Measurements from ENCODE around the gene DHRS7. TPM values are rescaled to one million over a fixed set of nuclear protein-coding genes. Genes with fewer than 3 reads are reported as not detected.

The DHRS7 gene
- total RNA-seq, 1 donor from 2014 or later = 202 TPM

GRCh38 chr14:60188696-60189095 is 23.5 kb upstream of the DHRS7 start:
- no peak overlapping the region for H3K4me3 ChIP-seq (ENCODE audit: low read depth, low read length)
- no peaks in the 10 kb centered on the region for H3K27me3 ChIP-seq (ENCODE audit: control insufficient read depth, insufficient read depth, low read length)
- no peaks in the 10 kb centered on the region for H3K36me3 ChIP-seq (ENCODE audit: control insufficient read depth, insufficient read depth, low read length)
- FAIRE-seq (no peak), DNase-seq (ENCODE audit: low read depth) (no peak)
- TF ChIP-seq CTCF (IDR thresholded peaks at IDR 0.05; ENCODE audit: insufficient read depth, low read length, severe bottlenecking) = no peak

GRCh38 chr14:60188115-60188514 is 22.9 kb upstream of the DHRS7 start:
- Histone ChIP-seq H3K27me3 (ENCODE audit: control insufficient read depth, insufficient read depth, low read length) (no peaks in the 10 kb centered on the region), H3K4me3 (ENCODE audit: low read depth, low read length) (no peak overlapping the region), H3K36me3 (ENCODE audit: control insufficient read depth, insufficient read depth, low read length) (no peaks in the 10 kb centered on the region)
- no peak for DNase-seq (ENCODE audit: low read depth)
- FAIRE-seq = no peak
- TF ChIP-seq CTCF (IDR thresholded peaks at IDR 0.05; ENCODE audit: insufficient read depth, low read length, severe bottlenecking) = no peak

- Histone ChIP-seq H3K36me3 (ENCODE audit: control insufficient read depth, insufficient read depth, low read length) (no peaks in the 10 kb centered on the region), H3K4me3 (ENCODE audit: low read depth, low read length) (no peak overlapping the region), H3K27me3 (ENCODE audit: control insufficient read depth, insufficient read depth, low read length) (no peaks in the 10 kb centered on the region)
- TF ChIP-seq CTCF (IDR thresholded peaks at IDR 0.05; ENCODE audit: insufficient read depth, low read length, severe bottlenecking) = no peak
- FAIRE-seq (no peak), DNase-seq (ENCODE audit: low read depth) (no peak)
Observed at GRCh38 chr14:60184905-60185555, 19.8 kb upstream of the DHRS7 start.

GRCh38 chr14:60184146-60184904 is 19.1 kb upstream of the DHRS7 start:
- no peak for FAIRE-seq
- Histone ChIP-seq H3K4me3 (ENCODE audit: low read depth, low read length) (peak overlapping the region; percentile 17), H3K36me3 (ENCODE audit: control insufficient read depth, insufficient read depth, low read length) (no peaks in the 10 kb centered on the region), H3K27me3 (ENCODE audit: control insufficient read depth, insufficient read depth, low read length) (no peaks in the 10 kb centered on the region)
- TF ChIP-seq CTCF (IDR thresholded peaks at IDR 0.05; ENCODE audit: insufficient read depth, low read length, severe bottlenecking) = peak; percentile 25
- peak; percentile 65 for DNase-seq (ENCODE audit: low read depth)

GRCh38 chr14:60183741-60184140 is 18.5 kb upstream of the DHRS7 start:
- H3K4me3 ChIP-seq (ENCODE audit: low read depth, low read length) = peak overlapping the region; percentile 17
- FAIRE-seq = no peak

More at GRCh38 chr14:60183741-60184140, 18.5 kb upstream of the DHRS7 start:
- Histone ChIP-seq H3K36me3 (ENCODE audit: control insufficient read depth, insufficient read depth, low read length) (no peaks in the 10 kb centered on the region), H3K27me3 (ENCODE audit: control insufficient read depth, insufficient read depth, low read length) (no peaks in the 10 kb centered on the region)
- TF ChIP-seq CTCF (IDR thresholded peaks at IDR 0.05; ENCODE audit: insufficient read depth, low read length, severe bottlenecking) = no peak
- peak; percentile 72 for DNase-seq (ENCODE audit: low read depth)
